GM12892 (cell line): ENCODE data around the gene MSL3B.

Source experiments
- POLR2A ChIP-seq: IDR thresholded peaks from 2 replicates; pipeline ENCODE4 v1.6.1; 2011; ENCODE audit warnings: low read depth, low read length, control low read depth
- POLR2AphosphoS5 ChIP-seq: IDR thresholded peaks from 2 replicates; pipeline ENCODE4 v1.6.1; 2011; ENCODE audit warnings: low read depth, low read length, control low read depth
- TAF1 ChIP-seq: IDR thresholded peaks from 2 replicates; pipeline ENCODE4 v1.6.1; 2011; ENCODE audit warnings: low read depth, mild to moderate bottlenecking, control low read depth, low read length, borderline replicate concordance

- TF ChIP-seq POLR2AphosphoS5: no peak
- no peak for TF ChIP-seq POLR2A
- no peak for TF ChIP-seq TAF1
Measured at GRCh38 chr2:233821709-233822100, 46.5 kb downstream of the MSL3B start.
